Mucosa of descending colon (tissue), 3 donors: ENCODE results near the gene PDE10A. TPM values are rescaled to one million over a fixed set of nuclear protein-coding genes. Genes with fewer than 3 reads are reported as not detected.

Experiments used
- ATAC-seq: fragments of 200-7000 bp; cut with Tn5 transposase; one replicate; pipeline ENCODE4 v1.9.1; 2020; ENCODE audit warnings: mild to moderate bottlenecking, moderate library complexity
- DNase-seq, 3 donors: peaks; one replicate each; pipeline ENCODE4 v3.0.0-alpha.2; 2020
- H3K36me3 ChIP-seq: fragments of 200-600 bp; one replicate; pipeline ENCODE4 v1.8.0; 2021; ENCODE audit warnings: low read depth, mild to moderate bottlenecking
- H3K4me1 ChIP-seq: fragments of 200-600 bp; one replicate; pipeline ENCODE4 v1.8.0; 2021; ENCODE audit warnings: low read depth, mild to moderate bottlenecking
- H3K4me3 ChIP-seq: fragments of 200-600 bp; one replicate; pipeline ENCODE4 v1.8.0; 2021; ENCODE audit warnings: mild to moderate bottlenecking
- H3K9me3 ChIP-seq: fragments of 200-600 bp; one replicate; pipeline ENCODE4 v1.8.0; 2021; ENCODE audit warnings: mild to moderate bottlenecking
- CTCF ChIP-seq: fragments of 200-600 bp; IDR thresholded peaks from one replicate; pipeline ENCODE4 v1.8.0; 2022; ENCODE audit warnings: antibody characterized with exemption, mild to moderate bottlenecking
- intact Hi-C, 2 donors: fragments of 100-400 bp; cut with DNase I in 1 of 2; cut with micrococcal nuclease in 1 of 2; formaldehyde crosslinking; loops; one replicate each; pipeline versions ENCODE4 v1.11.0 to v1.11.1; 2022; cut with DNase I, micrococcal nuclease
- total RNA-seq, 3 donors: library from RNA; stranded (reverse); fragmentation: NEBNext Ultra II Directional in 2 of 3; extraction: Animal tissue kit (Norgen Biotek cat#: 25700) in 2 of 3; gene quantifications; one replicate each; pipeline versions ENCODE4 v1.2.1 to v1.2.4, GENCODE V29; 2021 to 2023
- donor health status: DM: no; HTN: no; CAD: no; lungs with moderate emphysema.
- donor health status: DM: no; HTN: no; CAD: no.
- donor health status: DM: no; HTN: yes; CAD: no.

The PDE10A gene
- total RNA-seq, 3 donors from 2014 or later, result 1.7 to 18.0 (median 1.7) TPM

GRCh38 chr6:165579151-165579550 lies 83.9 kb downstream of the PDE10A start:
- TF ChIP-seq CTCF, result no peak
- Histone ChIP-seq H3K4me1 (no peaks in the 10 kb centered on the region), H3K4me3 (no peak overlapping the region), H3K36me3 (no peaks in the 10 kb centered on the region), H3K9me3 (no peaks in the 10 kb centered on the region)
- no peak for ATAC-seq
- intact Hi-C loops, result no loop called here
- no peak for DNase-seq

DNA sequence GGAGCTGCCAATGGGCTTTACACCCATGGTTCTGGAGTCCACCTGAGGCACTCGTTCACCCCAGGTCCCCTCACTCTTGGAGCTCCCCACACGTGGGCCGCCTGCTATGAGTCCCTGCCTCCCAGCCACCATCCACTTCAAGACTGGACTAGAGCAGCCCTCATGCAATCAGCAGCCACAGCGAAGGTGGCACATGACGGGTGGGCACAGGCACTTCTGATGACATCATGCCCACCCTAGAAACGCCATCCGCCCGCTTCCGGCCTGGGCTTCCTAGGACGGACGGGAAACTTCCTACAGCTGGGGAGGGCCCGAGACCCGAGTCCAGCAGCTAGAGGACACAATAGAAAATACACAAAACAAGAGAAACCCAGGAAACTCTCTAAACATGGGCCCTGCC lies 85.5 kb downstream of the PDE10A start:
- H3K9me3 ChIP-seq, result no peaks in the 10 kb centered on the region
- no peaks in the 10 kb centered on the region for H3K36me3 ChIP-seq
- no peak for TF ChIP-seq CTCF
- intact Hi-C loops, result no loop called here
- DNase-seq (no peak), ATAC-seq (no peak)
- H3K4me3 ChIP-seq, result no peak overlapping the region
- no peaks in the 10 kb centered on the region for H3K4me1 ChIP-seq

GRCh38 chr6:165575158-165575549 lies 87.9 kb downstream of the PDE10A start:
- ATAC-seq, result no peak
- no peak for TF ChIP-seq CTCF

DNA sequence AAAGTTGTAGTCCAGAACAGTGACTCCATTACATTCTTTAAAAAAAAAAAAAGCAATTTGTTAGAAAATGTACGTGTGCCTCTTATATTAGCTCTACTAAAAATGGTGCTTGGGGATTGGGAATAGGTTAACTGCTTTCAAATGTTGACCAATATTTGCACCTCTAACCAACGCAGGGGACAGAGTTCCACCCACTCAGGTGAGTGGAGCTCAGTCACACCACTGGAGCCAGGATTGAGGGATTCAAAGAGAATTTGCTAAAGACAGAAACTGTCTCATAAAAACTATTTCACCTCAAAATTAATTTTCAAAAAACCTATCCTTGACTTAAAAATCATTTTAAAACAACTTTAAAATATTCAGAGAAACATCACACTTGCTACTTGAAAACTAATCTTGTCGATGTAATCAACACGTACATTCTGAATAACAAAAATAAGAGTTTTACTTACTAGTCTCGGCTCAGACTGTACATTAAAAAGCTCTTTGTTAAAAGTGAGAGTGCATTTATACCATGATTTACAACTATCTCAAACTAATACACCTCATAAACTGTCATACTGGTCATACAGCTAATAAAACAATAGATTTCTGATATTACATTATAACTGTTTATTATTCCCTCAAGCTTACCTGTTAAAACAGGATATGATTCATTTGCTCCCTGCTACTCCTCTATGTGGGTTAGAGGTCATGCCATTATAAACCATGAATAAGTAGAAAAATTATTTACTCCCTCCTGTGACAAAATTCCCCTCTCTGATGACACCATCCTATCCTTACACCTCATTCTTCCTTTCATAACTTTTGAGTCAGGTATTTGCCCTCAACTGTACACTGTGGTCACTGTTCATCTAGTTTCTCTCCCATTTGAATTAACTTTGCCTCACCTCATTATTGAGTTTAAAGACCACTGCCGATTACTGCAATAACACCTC lies 88.6 kb downstream of the PDE10A start:
- ATAC-seq, result no peak
- Histone ChIP-seq H3K4me1 (no peaks in the 10 kb centered on the region), H3K36me3 (no peaks in the 10 kb centered on the region), H3K4me3 (no peak overlapping the region), H3K9me3 (no peaks in the 10 kb centered on the region)
- no peak for TF ChIP-seq CTCF
- intact Hi-C loops, result no loop called here
- no peak for DNase-seq

More at GRCh38 chr6:165575158-165575549, 87.9 kb downstream of the PDE10A start:
- Histone ChIP-seq H3K4me1 (no peaks in the 10 kb centered on the region), H3K9me3 (no peaks in the 10 kb centered on the region), H3K36me3 (no peaks in the 10 kb centered on the region), H3K4me3 (no peak overlapping the region)
- intact Hi-C loops, result no loop called here
- no peak for DNase-seq

DNA sequence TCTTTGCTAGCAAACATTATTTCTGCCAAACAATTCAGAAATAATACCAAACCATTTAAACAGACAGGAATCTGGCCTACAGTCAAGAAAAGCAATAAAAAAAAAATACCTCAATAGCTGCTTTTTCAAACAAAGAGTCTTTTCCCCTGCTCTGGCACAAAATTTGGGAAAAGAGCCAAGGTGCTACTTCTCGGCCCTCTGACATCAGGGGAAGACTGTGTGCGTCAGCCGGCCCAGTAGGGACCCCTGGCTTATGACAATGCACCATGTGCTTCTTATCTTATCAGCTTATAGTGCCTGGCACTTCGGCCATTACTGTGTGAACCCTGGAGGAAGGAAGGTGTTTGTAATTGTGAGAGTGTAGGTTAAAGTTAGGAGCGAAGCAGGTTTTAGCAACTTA lies 89.4 kb downstream of the PDE10A start:
- no peaks in the 10 kb centered on the region for H3K9me3 ChIP-seq
- TF ChIP-seq CTCF, result no peak
- H3K4me3 ChIP-seq, result no peak overlapping the region
- intact Hi-C loops, result no loop called here
- H3K36me3 ChIP-seq, result no peaks in the 10 kb centered on the region
- no peak for DNase-seq
- no peaks in the 10 kb centered on the region for H3K4me1 ChIP-seq
- ATAC-seq, result no peak
